Epithelial cell of esophagus (primary cell): Measurements from ENCODE around the gene NEK1.

Experiments used
- DNase-seq: peaks from one replicate; pipeline ENCODE4 v3.0.0; 2010; ENCODE audit warnings: low read depth
- H3K4me3 ChIP-seq: 2 replicates; pipeline ENCODE4 v1.5.1; 2011; ENCODE audit warnings: mild to moderate bottlenecking, low read length, control low read depth
- CTCF ChIP-seq: IDR thresholded peaks from 2 replicates; pipeline ENCODE4 v1.5.1; 2011; ENCODE audit warnings: low read depth, mild to moderate bottlenecking, low read length, control low read depth, inconsistent platforms; ENCODE audit not compliant: insufficient read depth; ENCODE audit errors: missing control alignments

Gene NEK1

DNA sequence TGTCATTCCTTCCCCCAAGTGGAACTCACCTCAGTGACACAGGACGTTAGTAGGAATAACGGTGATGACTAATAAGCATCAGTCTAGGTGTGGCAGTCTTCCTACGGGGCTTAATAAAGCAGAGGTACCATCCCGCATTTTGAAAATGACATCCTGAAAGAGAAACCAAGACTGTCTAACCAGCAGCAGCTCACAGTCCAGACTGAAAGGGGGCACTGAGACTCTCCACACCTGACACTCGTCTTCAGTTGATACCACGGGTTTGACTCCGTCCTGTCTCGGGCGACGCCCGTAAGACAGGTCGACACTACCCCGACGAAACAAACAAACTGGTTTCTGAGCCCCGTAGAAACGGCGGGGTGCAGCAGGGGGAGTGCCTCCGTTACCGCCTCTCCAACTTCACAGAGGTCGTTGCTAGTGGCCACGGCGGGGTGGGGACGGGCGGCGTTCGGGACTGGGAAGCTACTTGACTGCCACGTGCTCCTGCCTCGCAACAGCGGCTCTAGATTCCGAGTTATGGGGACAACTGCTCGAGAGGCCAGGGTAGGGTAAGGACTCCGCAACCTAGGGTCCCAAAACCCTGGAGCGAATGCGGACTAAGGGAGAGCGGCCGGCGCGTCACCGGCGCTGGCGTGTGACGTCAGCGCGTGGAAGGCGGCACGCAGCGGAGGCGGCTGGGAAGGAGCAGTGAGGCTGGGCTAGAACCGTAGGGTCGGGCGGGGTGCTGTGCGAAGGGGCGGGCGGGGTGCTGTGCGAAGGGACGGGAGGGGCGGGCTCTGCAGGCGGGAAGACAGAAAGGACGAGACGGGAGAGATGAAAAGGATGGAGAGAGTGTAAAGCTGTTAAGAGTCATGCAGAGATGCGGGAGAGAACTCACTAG, at the start of gene NEK1:
Gene NEK1 (minus strand): TSS at position 593 of the 880 bp plus-strand sequence. CDS start 9,953 bp downstream, outside the sequence.
- TF ChIP-seq CTCF: no peak
- peak; percentile 88 for DNase-seq
- H3K4me3 ChIP-seq: peak within 1 kb of the TSS; percentile 98

- no peak for DNase-seq
- TF ChIP-seq CTCF: no peak
Observed at GRCh38 chr4:169661761-169662160, 49.4 kb upstream of the NEK1 start.

DNA sequence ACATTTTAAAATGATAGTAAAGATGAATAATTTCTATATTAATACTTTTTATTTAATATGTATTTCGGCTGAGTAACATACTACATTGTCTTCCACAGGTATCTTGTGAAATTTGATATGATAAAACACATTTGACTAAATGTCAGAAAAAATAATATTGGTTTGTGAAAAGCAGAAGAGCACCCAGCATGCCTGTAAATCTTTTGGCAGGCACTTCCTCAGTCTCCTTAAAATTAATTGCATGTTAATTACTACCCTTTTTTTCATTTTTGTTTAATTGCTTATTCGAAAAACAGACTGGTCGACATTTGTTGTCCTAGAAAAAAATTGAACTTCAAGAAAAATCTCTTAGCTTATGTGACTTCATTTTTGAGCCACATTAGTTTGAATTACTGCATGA, 48.5 kb upstream of the NEK1 start:
- H3K4me3 ChIP-seq: peak overlapping the region; percentile 52
- no peak for DNase-seq
- TF ChIP-seq CTCF: no peak

More at GRCh38 chr4:169661761-169662160, 49.4 kb upstream of the NEK1 start:
- H3K4me3 ChIP-seq: peak overlapping the region; percentile 52

DNA sequence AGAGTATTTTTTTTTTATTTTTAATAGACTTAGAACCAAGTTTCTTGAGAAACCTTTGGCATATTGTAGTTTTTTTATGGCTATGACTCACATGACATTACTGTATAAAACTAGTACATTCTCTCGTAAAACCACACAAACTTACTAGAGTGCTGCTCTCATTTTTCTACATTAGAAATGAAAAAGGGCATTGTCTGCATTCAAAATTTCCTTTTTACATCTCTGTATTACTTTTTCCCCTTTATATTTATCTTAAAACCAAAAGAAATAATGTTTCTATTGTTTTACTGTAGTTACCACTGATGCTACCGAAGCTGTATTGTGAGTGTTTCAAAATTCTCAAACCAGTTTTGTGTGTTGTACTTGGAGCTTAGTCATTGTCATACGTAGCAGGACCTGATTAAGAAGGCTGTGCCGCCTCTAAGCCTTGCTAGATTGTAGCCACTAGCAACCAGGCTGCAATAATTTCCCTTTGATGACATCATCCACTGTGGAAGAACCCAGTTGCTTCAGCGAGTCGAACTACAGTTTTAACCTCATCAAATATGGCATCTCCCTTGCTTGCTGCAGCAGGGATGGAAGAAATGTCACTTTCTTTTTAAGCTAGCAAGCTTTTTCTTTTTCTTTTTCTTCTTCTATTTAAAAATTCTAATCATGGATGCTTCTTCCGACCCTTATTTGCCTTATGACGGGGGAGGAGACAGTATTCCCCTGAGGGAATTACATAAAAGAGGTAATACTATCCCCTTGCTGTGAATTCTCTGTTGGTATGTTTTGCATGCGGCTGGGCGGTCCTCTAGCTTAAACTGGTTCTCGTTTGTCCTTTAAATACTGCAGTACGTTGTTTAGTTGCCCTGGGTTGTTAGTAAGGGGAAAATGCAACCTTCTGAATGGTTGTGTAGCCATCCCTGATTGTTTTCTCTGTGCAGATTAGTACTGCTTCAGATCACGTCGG, 47.6 kb upstream of the NEK1 start:
- peak; percentile 99 for DNase-seq
- peak overlapping the region; percentile 52 for H3K4me3 ChIP-seq
- no peak for TF ChIP-seq CTCF

GRCh38 chr4:169658975-169659715, 46.8 kb upstream of the NEK1 start:
- no peak for TF ChIP-seq CTCF
- H3K4me3 ChIP-seq: peak overlapping the region; percentile 28
- peak; percentile 8 for DNase-seq

DNA sequence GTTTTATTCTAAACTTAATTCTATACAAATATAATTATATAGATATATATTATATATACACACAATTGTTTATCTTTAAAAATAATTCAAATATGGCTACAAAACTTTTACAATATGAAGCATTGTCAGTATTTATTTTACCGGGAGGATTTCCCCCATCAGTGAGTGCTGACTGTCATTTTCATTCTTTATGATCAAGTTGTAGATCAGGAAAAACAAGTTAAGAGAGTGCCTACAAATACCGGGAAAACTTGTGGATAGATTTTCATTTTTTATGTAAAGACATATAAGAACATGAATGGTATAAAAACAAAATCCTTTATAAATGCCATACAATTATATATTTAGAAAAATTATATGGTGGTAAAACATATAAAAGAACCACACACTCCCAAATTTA, 45.8 kb upstream of the NEK1 start:
- peak; percentile 60 for DNase-seq
- H3K4me3 ChIP-seq: no peak overlapping the region
- TF ChIP-seq CTCF: no peak
